Adrenal gland (tissue), 5 donors: ENCODE results near the gene FGGY.

Source experiments
- POLR2A ChIP-seq, 2 donors: fragments of 450-650 bp; IDR thresholded peaks; one replicate each; pipeline ENCODE4 v1.6.1; 2017; ENCODE audit warnings: antibody characterized with exemption in 2 of 2, mild to moderate bottlenecking in 2 of 2, moderate library complexity in 1 of 2
- TF ChIP-seq, protein P1 (sequence below), 6 experiments: fragments of 450-650 bp in 4 of 6; fragments of 200-600 bp in 2 of 6; sonication (generic) in 1 of 6; IDR thresholded peaks; 1 replicate in 5 of 6; 2 replicates in 1 of 6; pipeline versions ENCODE4 v1.5.1 to v1.8.0; 2016 to 2021; ENCODE audit warnings: antibody characterized with exemption in 6 of 6, mild to moderate bottlenecking in 2 of 6, moderate library complexity in 1 of 6
- donor health status: DM: no; HTN: no; CAD: no.

DNA sequence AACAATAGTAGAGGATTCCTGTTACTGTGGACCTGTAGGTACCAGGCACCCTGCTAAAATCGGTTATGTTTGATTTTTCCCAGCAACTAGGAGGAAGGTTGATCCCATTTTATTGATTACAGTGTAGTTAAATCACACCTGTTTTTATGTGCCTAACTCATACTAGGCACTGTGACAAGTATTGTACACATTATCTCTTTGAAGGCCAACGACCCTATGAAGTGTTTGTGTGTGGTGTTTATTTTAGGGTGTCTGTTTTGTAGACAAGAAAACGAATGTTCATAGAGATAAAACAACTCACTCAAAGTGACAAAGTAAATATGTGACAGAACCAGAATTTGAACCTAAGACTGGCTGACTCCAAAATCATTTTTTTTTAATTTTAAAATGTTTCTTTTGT lies 49.5 kb downstream of the FGGY start:
- TF ChIP-seq POLR2A (IDR thresholded peaks at IDR 0.05) = no peak
- TF ChIP-seq, protein P1, sequence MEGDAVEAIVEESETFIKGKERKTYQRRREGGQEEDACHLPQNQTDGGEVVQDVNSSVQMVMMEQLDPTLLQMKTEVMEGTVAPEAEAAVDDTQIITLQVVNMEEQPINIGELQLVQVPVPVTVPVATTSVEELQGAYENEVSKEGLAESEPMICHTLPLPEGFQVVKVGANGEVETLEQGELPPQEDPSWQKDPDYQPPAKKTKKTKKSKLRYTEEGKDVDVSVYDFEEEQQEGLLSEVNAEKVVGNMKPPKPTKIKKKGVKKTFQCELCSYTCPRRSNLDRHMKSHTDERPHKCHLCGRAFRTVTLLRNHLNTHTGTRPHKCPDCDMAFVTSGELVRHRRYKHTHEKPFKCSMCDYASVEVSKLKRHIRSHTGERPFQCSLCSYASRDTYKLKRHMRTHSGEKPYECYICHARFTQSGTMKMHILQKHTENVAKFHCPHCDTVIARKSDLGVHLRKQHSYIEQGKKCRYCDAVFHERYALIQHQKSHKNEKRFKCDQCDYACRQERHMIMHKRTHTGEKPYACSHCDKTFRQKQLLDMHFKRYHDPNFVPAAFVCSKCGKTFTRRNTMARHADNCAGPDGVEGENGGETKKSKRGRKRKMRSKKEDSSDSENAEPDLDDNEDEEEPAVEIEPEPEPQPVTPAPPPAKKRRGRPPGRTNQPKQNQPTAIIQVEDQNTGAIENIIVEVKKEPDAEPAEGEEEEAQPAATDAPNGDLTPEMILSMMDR (IDR thresholded peaks at IDR 0.05) = no peak
